A549 (cell line): ENCODE results near the gene UBAC2.

ENCODE experiments used
- BCL3 ChIP-seq: fragments of >200 bp; sonication (Bioruptor Twin); formaldehyde crosslinking; IDR thresholded peaks from 3 replicates; pipeline ENCODE4 v1.6.1; 2016
- BHLHE40 ChIP-seq: IDR thresholded peaks from 2 replicates; pipeline ENCODE4 v1.6.1; 2012; ENCODE audit warnings: low read depth, low read length, inconsistent platforms
- CTCF ChIP-seq: fragments of >200 bp; sonication (Bioruptor Twin); formaldehyde crosslinking; IDR thresholded peaks from 3 replicates; pipeline ENCODE4 v1.5.1; 2016
- EP300 ChIP-seq, 2 experiments: fragments of >200 bp; sonication (Bioruptor Twin); formaldehyde crosslinking; IDR thresholded peaks; 2 replicates in 1 of 2; 3 replicates in 1 of 2; pipeline ENCODE4 v1.6.1; 2016 to 2017
- NPAS2 ChIP-seq: fragments of 250-450 bp; sonication (Bioruptor Pico); IDR thresholded peaks from 2 replicates; pipeline ENCODE4 v1.8.0; 2022; ENCODE audit warnings: mild to moderate bottlenecking, moderate library complexity, borderline replicate concordance
- POLR2A ChIP-seq: IDR thresholded peaks from 2 replicates; pipeline ENCODE4 v1.6.1; 2012; ENCODE audit warnings: mild to moderate bottlenecking, low read length
- POLR2AphosphoS2 ChIP-seq: conservative IDR thresholded peaks from 2 replicates; pipeline ENCODE4 v1.6.1; 2012; ENCODE audit warnings: low read length, improper control_type of control experiment, inconsistent platforms

- TF ChIP-seq BCL3 (no peak), CTCF (no peak), POLR2A (no peak), BHLHE40 (no peak), POLR2AphosphoS2 (no peak), EP300 (IDR thresholded peaks at IDR 0.05) (no peak), NPAS2 (no peak)
Observed at GRCh38 chr13:99335087-99335486, 134.4 kb downstream of the UBAC2 start.
